Effector memory CD4-positive, alpha-beta T cell (primary cell): Measurements from ENCODE around the gene TTLL9.

Experiments
- DNase-seq, 3 donors: peaks; one replicate each; pipeline ENCODE4 v3.0.0-alpha.2; 2020
- H3K27ac ChIP-seq: 2 replicates; pipeline ENCODE4 v1.7.0; 2013; ENCODE audit warnings: mild to moderate bottlenecking, low read length, moderate library complexity; ENCODE audit not compliant: insufficient read depth, poor library complexity, severe bottlenecking
- H3K27me3 ChIP-seq: replicated peaks from 2 replicates; pipeline ENCODE4 v1.7.0; 2013; ENCODE audit warnings: mild to moderate bottlenecking, low read length; ENCODE audit not compliant: insufficient read depth, control insufficient read depth, poor library complexity, severe bottlenecking
- H3K36me3 ChIP-seq: 2 replicates; pipeline ENCODE4 v1.7.0; 2013; ENCODE audit warnings: mild to moderate bottlenecking, low read length, moderate library complexity; ENCODE audit not compliant: control insufficient read depth, insufficient read depth
- H3K4me1 ChIP-seq: 2 replicates; pipeline ENCODE4 v1.7.0; 2013; ENCODE audit warnings: low read length, mild to moderate bottlenecking; ENCODE audit not compliant: control insufficient read depth, insufficient read depth, poor library complexity, severe bottlenecking
- H3K4me3 ChIP-seq: 2 replicates; pipeline ENCODE4 v1.7.0; 2013; ENCODE audit warnings: low read length, low read depth, mild to moderate bottlenecking; ENCODE audit not compliant: insufficient read depth, poor library complexity, severe bottlenecking
- H3K9me3 ChIP-seq: 2 replicates; pipeline ENCODE4 v1.7.0; 2013; ENCODE audit warnings: mild to moderate bottlenecking, low read length, moderate library complexity; ENCODE audit not compliant: control insufficient read depth

Gene TTLL9

DNA sequence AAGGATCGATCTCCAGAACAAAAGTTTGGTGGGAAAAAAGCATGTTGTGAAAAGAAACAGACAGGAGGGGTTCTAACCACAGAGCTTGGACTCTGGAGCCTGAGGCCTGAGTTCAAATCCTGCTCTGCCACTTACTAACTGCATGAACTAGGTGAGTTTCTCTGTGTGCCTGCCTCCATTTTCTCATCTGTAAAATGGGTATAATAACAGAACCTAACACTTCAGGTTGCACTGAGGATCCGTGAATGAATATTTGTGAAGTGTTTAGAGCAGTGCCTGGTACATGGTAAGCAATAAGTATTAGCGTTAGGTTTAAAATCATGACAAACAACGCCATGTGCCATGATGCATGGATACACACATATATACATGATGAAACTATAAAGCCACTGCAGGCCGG is 36.6 kb downstream of the TTLL9 start:
- no peaks in the 10 kb centered on the region for H3K4me1 ChIP-seq
- H3K9me3 ChIP-seq: no peaks in the 10 kb centered on the region
- H3K36me3 ChIP-seq: no peaks in the 10 kb centered on the region
- no peak for DNase-seq
- no peaks in the 10 kb centered on the region for H3K27me3 ChIP-seq
- H3K27ac ChIP-seq: no peak overlapping the region
- no peak overlapping the region for H3K4me3 ChIP-seq

DNA sequence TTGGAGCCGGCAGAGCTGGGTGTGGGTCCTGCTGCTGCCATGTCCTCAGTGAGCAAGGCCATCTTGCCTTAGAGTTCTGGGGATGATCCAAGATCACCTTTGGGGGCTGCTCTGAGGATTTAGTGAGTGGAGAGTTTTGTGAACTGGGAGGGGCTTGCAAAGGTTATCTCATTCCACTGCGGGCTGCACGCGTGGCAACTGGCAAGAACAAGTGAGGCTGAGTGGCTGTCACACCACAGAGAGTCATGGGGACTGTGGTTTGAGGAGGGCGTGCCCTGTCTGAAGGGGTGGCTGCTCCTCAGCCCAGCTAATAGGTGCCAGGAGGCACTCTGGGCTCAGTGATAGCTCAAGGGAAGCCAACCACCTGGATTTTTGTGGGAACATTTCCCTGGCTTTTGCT is 37.6 kb downstream of the TTLL9 start:
- Histone ChIP-seq H3K4me1 (no peaks in the 10 kb centered on the region), H3K27ac (no peak overlapping the region), H3K36me3 (no peaks in the 10 kb centered on the region), H3K27me3 (no peaks in the 10 kb centered on the region), H3K9me3 (no peaks in the 10 kb centered on the region), H3K4me3 (no peak overlapping the region)
- DNase-seq: no peak

DNA sequence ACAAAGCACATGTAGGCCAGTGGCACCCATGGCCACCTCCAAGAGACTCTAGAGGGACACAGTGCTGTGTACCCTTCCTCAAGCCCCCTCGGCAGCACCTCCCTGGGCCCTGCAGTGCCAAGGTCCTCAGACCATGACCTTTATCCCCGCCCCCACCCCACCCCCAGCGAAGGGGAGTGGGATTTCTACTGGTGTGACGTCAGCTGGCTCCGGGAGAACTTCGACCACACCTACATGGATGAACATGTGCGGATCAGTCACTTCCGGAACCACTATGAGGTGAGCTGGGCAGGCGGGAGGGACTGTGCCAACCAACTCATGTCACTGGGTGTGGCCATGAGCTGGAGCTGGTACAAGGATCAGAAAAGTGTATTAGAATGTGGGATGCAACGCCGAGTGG is 38.0 kb downstream of the TTLL9 start:
- H3K27ac ChIP-seq: no peak overlapping the region
- no peaks in the 10 kb centered on the region for H3K9me3 ChIP-seq
- H3K27me3 ChIP-seq: no peaks in the 10 kb centered on the region
- DNase-seq: no peak
- no peaks in the 10 kb centered on the region for H3K36me3 ChIP-seq
- H3K4me3 ChIP-seq: no peak overlapping the region
- no peaks in the 10 kb centered on the region for H3K4me1 ChIP-seq

DNA sequence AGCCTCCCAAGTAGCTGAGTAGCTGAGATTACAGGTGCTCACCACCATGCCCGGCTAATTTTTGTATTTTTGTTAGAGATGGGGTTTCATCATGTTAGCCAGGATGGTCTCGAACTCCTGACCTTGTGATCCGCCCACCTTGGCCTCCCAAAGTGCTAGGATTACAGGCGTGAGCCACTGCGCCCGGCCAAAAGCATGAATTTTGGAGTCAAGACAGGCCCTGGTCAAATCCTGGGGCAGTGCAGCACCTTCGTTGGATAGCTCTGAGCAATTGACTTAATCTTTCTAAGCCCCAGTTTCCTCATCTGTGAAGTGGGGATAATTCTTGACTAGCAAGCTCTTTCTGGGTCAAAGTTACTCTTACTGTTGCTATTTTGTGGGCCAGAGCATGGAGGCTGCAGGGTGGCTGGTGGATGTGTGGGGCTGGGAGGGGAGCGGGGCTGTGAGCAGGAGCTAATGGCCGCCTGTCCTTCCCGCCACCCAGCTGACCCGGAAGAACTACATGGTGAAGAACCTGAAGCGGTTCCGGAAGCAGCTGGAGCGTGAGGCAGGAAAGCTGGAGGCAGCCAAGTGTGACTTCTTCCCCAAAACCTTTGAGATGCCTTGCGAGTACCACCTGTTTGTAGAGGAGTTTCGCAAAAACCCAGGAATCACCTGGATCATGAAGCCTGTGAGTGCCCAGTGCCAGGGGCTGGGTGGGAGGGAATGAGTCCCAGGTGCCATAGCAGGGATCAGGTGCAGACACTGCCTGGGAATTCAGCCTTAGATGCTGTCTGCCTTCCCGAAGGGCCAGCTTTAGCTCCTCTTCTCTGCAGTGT is 39.0 kb downstream of the TTLL9 start:
- Histone ChIP-seq H3K36me3 (no peaks in the 10 kb centered on the region), H3K4me3 (no peak overlapping the region), H3K27ac (no peak overlapping the region), H3K4me1 (no peaks in the 10 kb centered on the region), H3K9me3 (no peaks in the 10 kb centered on the region), H3K27me3 (no peaks in the 10 kb centered on the region)
- no peak for DNase-seq

DNA sequence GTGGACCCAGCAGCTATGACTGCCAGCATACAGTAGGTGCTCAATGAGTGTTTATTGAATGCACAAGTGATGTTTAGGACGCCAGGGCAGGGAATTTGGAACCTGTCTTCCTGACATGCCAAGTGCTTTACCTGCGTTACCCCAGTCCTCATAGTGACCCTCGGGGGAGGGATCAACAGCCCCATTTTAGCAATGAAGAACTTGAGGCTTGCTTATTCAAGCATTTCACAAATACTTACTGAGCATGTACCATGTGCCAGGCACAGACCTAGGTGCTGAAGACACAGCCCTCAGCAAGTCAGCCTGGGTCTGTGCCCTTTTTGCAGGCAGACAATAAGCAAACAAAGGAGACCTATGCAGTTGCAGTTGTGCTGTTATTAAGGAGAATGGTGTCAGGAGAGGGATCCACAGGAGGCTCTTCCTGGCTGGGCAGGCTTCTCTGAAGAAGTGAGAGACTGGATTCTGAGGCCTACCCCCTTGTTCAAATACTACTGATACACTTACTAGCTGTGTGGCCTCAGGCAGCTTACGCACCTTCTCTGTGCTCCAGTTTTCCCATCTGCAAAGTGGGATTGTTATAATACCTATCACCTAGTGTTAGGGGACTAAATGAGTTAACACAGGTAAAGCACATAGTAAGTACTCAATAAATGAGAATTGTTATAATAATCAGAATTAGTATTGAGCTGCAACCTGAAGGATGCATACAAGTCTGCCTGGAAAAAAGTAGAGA is 39.8 kb downstream of the TTLL9 start:
- H3K36me3 ChIP-seq: no peaks in the 10 kb centered on the region

DNA sequence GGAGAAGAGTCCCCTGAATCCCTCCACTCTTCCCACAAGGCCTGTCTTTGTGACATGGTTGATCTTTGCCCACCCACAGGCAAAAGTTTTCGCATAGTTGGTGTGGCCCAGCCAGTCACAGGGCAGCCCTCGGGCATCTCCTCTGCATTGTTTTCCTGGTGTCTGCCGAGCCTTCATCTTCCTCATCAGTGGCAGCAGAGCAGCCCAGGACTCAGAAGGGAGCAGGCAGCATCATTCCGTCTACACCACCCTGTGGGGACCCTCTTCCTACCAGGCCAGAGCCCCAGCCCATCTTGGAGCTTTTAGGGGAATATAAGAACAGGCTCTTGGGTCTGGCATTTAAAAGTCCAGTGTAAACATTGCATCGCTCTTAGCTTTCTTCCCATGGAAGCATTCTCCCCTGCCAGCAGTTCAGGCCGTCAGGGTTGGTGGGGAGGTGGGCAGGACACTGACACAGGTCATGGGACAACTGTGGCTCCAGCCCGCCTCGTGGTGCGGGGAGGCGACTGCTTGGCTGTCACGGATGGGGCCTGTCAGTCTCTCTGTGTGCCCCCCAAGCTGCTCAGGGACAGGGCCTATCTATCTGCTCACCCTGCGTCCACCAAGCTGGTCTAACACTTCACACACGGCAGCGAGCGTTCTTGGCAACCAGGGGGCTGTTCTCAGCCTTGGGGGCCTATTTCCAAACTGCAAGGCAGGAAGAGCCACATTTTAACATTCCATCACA is 43.2 kb downstream of the TTLL9 start:
- H3K4me3 ChIP-seq: no peak overlapping the region
- no peaks in the 10 kb centered on the region for H3K9me3 ChIP-seq
- DNase-seq: no peak
- no peak overlapping the region for H3K27ac ChIP-seq
- no peaks in the 10 kb centered on the region for H3K36me3 ChIP-seq
- no peaks in the 10 kb centered on the region for H3K27me3 ChIP-seq
- no peaks in the 10 kb centered on the region for H3K4me1 ChIP-seq

More for the DNA sequence above, 39.8 kb downstream of the TTLL9 start:
- Histone ChIP-seq H3K4me1 (no peaks in the 10 kb centered on the region), H3K27ac (no peak overlapping the region), H3K27me3 (no peaks in the 10 kb centered on the region), H3K9me3 (no peaks in the 10 kb centered on the region), H3K4me3 (no peak overlapping the region)
- DNase-seq: no peak

DNA sequence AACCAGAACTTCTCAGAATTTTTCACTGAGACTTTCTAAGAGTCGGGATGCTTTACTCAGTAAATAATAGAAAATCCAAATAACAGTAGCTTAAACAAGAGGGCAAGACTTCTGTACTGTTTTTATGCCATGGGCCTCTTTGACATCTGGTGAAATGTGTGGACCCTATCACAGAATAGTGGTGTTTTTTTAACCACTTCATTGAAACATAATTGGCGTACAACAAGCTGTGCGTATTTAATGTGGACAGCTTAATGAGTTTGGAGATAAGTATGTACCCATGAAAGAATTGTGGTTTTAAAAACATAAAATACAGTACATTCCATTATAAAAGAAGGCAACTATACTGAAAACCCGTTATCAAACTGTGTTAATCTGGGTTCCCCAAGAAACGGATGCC is 43.7 kb downstream of the TTLL9 start:
- Histone ChIP-seq H3K27me3 (no peaks in the 10 kb centered on the region), H3K36me3 (no peaks in the 10 kb centered on the region), H3K4me1 (no peaks in the 10 kb centered on the region), H3K27ac (no peak overlapping the region), H3K4me3 (no peak overlapping the region), H3K9me3 (no peaks in the 10 kb centered on the region)
- DNase-seq: no peak

DNA sequence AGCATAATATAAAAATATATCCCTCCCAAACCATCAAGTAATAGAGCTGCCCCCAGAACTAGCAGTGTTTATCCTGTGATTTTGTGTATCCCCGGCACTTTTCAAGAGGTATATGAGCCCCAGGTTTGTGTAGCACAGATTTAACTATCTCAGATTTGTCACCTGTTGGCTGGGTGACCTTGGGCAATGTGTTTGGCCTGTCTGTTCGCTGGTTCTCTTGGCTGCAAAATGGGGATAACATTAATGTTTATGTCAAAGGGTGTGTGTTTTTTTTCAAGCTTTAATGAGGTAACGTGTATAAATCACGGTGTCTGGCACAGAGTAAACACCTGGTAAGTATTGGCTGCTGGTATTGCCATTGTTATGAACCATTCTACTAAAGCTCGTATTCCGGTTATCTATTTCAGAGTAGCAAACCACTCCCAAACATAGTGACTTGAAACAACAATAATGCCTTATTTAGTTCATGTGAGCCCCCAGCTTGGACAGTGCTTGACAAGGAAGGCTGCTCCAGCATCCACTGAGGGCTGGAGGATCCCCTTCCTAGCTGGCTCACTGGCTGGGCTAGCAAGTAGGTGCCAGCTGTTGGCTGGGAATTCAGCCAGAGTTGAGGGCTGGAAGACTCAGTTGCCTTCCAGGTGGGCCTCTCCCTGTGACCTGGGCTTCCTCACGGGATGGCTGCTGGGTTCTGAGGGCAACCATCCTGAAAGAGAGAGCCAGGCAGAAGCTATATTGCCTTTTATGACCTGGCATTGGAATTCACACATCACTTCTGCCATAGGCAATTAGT is 45.3 kb downstream of the TTLL9 start:
- no peaks in the 10 kb centered on the region for H3K36me3 ChIP-seq
- DNase-seq: no peak

DNA sequence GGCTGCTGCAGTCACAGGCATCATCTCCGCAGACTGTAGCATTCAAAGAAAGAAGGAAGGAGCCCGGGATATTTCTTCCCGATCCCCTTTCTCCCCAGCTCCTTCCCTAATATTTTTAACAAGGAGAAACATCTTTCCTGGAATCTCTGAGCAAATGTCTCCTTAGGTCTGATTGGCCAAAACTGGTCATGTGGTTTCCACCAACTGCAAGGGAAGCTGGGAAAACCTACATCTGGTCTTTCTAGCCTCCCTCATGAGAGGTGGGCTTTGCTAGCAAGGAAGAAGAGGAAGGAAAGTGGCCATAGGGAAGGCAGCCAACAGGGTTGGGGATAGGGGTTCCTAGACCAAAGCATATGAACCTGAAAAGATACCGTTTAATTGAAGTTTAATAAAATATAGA is 46.3 kb downstream of the TTLL9 start:
- Histone ChIP-seq H3K4me3 (no peak overlapping the region), H3K9me3 (no peaks in the 10 kb centered on the region), H3K27ac (no peak overlapping the region), H3K4me1 (no peaks in the 10 kb centered on the region), H3K36me3 (no peaks in the 10 kb centered on the region), H3K27me3 (no peaks in the 10 kb centered on the region)
- no peak for DNase-seq

More for the DNA sequence above, 45.3 kb downstream of the TTLL9 start:
- H3K27me3 ChIP-seq: no peaks in the 10 kb centered on the region
- no peak overlapping the region for H3K4me3 ChIP-seq
- no peak overlapping the region for H3K27ac ChIP-seq
- H3K4me1 ChIP-seq: no peaks in the 10 kb centered on the region
- H3K9me3 ChIP-seq: no peaks in the 10 kb centered on the region
